Aorta (tissue), 5 donors: ENCODE measurements around the gene PLA2G5. TPM values are rescaled to one million over a fixed set of nuclear protein-coding genes. Genes with fewer than 3 reads are reported as not detected.

Experiments used
- ATAC-seq: fragments of 200-7000 bp; cut with Tn5 transposase; one replicate; pipeline ENCODE4 v1.9.1; 2022; ENCODE audit warnings: moderate library complexity; ENCODE audit not compliant: low FRiP score
- DNase-seq, 2 donors: peaks; one replicate each; pipeline ENCODE4 v3.0.0-alpha.2; 2020
- H3K27ac ChIP-seq, 2 donors: one replicate each; pipeline ENCODE4 v1.5.1; 2013; ENCODE audit warnings: low read length in 2 of 2, mild to moderate bottlenecking in 2 of 2, moderate library complexity in 2 of 2, control low read depth in 1 of 2, inconsistent platforms in 1 of 2, low read depth in 1 of 2
- H3K27me3 ChIP-seq, 2 donors: one replicate each; pipeline ENCODE4 v1.6.1; 2013; ENCODE audit warnings: control low read depth in 1 of 2, low read length in 1 of 2, mild to moderate bottlenecking in 1 of 2, moderate library complexity in 1 of 2; ENCODE audit not compliant: insufficient read depth in 2 of 2, control insufficient read depth in 1 of 2
- H3K36me3 ChIP-seq, 2 donors: one replicate each; pipeline ENCODE4 v1.6.1; 2013; ENCODE audit warnings: control low read depth in 1 of 2, low read length in 1 of 2, mild to moderate bottlenecking in 1 of 2; ENCODE audit not compliant: insufficient read depth in 2 of 2, control insufficient read depth in 1 of 2
- H3K4me1 ChIP-seq, 2 donors: one replicate each; pipeline ENCODE4 v1.6.1; 2013; ENCODE audit warnings: low read length in 2 of 2, control low read depth in 1 of 2, mild to moderate bottlenecking in 1 of 2, moderate library complexity in 1 of 2; ENCODE audit not compliant: insufficient read depth in 2 of 2, control insufficient read depth in 1 of 2
- H3K4me3 ChIP-seq, 2 donors: one replicate each; pipeline ENCODE4 v1.5.1; 2013; ENCODE audit warnings: low read length in 2 of 2, control low read depth in 1 of 2, mild to moderate bottlenecking in 1 of 2
- H3K9me3 ChIP-seq: one replicate; pipeline ENCODE4 v1.6.1; 2013; ENCODE audit warnings: mild to moderate bottlenecking, low read length; ENCODE audit not compliant: control insufficient read depth
- WGBS, 2 donors: extraction: QIAGEN DNeasy Blood & Tissue Kit; methylation state at CpG; one replicate each; pipeline ENCODE4 v1.1.7; 2013; 5-methylcytosine and 5-hydroxymethylcytosine counted together
- intact Hi-C, 2 donors: fragments of 100-400 bp; cut with DNase I; formaldehyde crosslinking; loops; one replicate each; pipeline versions ENCODE4 v1.14.2 to v1.15.0; 2022
- polyA plus RNA-seq, 2 donors: library from polyadenylated mRNA; stranded (reverse); fragments of 200-250 nt; gene quantifications; one replicate each; pipeline ENCODE4 v1.2.3, GENCODE V29; 2013
- total RNA-seq, 2 donors: library from RNA; stranded (reverse); fragmentation: NEBNext Ultra II Directional; extraction: Animal tissue kit (Norgen Biotek cat#: 25700); gene quantifications; one replicate each; pipeline ENCODE4 v1.2.1, GENCODE V29; 2021
- donor health status: healthy with polysubstance abuse.
- donor health status: Bipolar disorder and iron deficiency.
- donor health status: DM: no; HTN: no; CAD: no.
- donor health status: DM: no; HTN: no; CAD: no.
- donor health status: DM: yes; HTN: yes; CAD: no.

PLA2G5 gene
- total and polyA plus RNA-seq, 4 donors = 4.0 to 13.7 (median 8.5) TPM

DNA sequence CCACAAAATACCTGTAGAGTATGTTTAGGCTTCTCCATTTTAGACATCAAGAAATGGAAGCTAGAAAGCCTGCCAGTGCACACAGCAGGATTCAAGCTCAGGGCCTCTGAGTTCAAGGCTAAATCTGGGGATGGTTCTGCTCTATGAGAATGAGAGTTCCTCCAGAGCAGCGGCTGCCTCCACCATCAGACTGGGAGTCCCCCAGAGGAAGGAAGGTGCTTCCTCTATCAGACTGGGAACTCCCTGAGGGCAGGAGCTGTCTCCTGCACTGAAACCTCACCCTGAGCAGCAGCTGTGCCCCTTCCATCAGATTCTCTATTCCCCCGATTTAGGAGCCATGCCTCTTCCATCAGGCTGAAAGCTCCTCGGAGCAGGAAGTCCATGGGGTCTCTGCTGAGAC lies 20.1 kb downstream of the PLA2G5 start:
- 89 to 91% methylated on average over 3 of the region's 3 CpGs for WGBS, 2 donors
- Histone ChIP-seq H3K36me3 (peaks cover 0 to 4% of the 10 kb centered on the region in 2 donors), H3K27ac (no peak overlapping the region), H3K4me1 (no peaks in the 10 kb centered on the region), H3K27me3 (no peaks in the 10 kb centered on the region), H3K9me3 (no peaks in the 10 kb centered on the region), H3K4me3 (no peak overlapping the region)
- ATAC-seq (no peak), DNase-seq (peak in 1 of 2 donors; percentile 51)
- intact Hi-C loops = no loop called here

DNA sequence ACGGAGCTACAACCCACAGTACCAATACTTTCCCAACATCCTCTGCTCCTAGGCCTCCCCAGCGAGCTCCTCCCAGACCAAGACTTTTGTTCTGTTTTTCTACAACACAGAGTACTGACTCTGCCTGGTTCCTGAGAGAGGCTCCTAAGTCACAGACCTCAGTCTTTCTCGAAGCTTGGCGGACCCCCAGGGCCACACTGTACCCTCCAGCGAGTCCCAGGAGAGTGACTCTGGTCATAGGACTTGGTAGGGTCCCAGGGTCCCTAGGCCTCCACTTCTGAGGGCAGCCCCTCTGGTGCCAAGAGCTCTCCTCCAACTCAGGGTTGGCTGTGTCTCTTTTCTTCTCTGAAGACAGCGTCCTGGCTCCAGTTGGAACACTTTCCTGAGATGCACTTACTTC lies 20.6 kb downstream of the PLA2G5 start:
- H3K9me3 ChIP-seq = no peaks in the 10 kb centered on the region
- no peaks in the 10 kb centered on the region for H3K4me1 ChIP-seq
- H3K27me3 ChIP-seq = no peaks in the 10 kb centered on the region
- intact Hi-C loops = no loop called here
- ATAC-seq = peak; percentile 39
- H3K4me3 ChIP-seq = no peak overlapping the region
- WGBS, 2 donors = 83 to 87% methylated on average over 6 of the region's 6 CpGs
- H3K36me3 ChIP-seq = peaks cover 0 to 4% of the 10 kb centered on the region in 2 donors
- H3K27ac ChIP-seq = no peak overlapping the region
- peak in 1 of 2 donors; percentile 21 for DNase-seq

DNA sequence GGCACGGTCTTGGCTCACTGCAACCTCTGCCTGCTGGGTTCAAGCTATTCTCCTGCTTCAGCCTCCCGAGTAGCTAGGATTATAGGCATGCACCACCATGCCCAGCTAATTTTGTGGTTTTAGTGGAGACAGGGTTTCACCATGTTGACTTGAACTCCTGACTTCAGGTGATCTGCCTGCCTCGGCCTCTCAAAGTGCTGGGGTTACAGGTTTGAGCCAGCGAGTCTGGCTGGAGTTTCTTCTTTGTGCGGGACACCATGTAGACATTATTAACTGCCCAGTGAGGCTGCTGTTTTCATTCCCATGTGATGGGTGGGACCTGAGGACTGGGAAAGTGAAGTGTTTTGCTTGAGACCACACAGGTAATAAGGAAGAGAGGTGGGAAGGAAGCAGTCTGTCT lies 23.3 kb downstream of the PLA2G5 start:
- intact Hi-C loops = no loop called here
- peaks cover 0 to 2% of the 10 kb centered on the region in 2 donors for H3K36me3 ChIP-seq
- no peak overlapping the region for H3K27ac ChIP-seq
- 89 to 91% methylated on average over 5 of the region's 5 CpGs for WGBS, 2 donors
- H3K4me1 ChIP-seq = no peaks in the 10 kb centered on the region
- peaks cover 7% of the 10 kb centered on the region for H3K9me3 ChIP-seq
- ATAC-seq (no peak), DNase-seq (peak in 1 of 2 donors; percentile 64)
- H3K4me3 ChIP-seq = no peak overlapping the region
- H3K27me3 ChIP-seq = no peaks in the 10 kb centered on the region

DNA sequence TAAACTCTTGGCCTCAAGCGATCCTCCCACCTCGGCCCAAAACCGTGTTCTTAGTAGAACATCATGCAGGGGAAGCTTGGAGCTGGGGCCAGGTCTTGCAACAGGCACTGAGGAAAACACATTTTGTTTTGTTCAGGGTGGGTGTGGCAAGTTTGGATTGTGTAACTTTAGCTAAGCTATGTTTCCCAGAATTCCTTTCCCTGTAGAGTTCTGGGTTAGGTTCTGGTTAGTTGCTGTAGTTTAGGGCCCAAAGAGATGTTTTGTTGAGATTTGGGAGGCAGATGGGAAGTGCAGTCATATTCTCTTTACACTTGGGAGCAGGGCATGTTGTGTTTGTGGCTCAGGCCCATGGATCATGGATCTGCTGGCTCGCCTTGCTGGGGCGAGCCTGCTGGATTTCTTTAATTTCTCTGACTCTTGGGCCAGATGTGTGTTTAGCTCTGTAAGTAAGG lies 24.0 kb downstream of the PLA2G5 start:
- H3K27me3 ChIP-seq = no peaks in the 10 kb centered on the region
- H3K4me3 ChIP-seq = no peak overlapping the region
- DNase-seq (peak; percentile 71 to 78), ATAC-seq (peak; percentile 84)
- peaks cover 7% of the 10 kb centered on the region for H3K9me3 ChIP-seq
- no peak overlapping the region for H3K27ac ChIP-seq
- no peaks in the 10 kb centered on the region for H3K4me1 ChIP-seq
- WGBS, 2 donors = 78 to 81% methylated on average over 5 of the region's 5 CpGs
- peaks cover 0 to 2% of the 10 kb centered on the region in 2 donors for H3K36me3 ChIP-seq
- intact Hi-C loops = no loop called here

DNA sequence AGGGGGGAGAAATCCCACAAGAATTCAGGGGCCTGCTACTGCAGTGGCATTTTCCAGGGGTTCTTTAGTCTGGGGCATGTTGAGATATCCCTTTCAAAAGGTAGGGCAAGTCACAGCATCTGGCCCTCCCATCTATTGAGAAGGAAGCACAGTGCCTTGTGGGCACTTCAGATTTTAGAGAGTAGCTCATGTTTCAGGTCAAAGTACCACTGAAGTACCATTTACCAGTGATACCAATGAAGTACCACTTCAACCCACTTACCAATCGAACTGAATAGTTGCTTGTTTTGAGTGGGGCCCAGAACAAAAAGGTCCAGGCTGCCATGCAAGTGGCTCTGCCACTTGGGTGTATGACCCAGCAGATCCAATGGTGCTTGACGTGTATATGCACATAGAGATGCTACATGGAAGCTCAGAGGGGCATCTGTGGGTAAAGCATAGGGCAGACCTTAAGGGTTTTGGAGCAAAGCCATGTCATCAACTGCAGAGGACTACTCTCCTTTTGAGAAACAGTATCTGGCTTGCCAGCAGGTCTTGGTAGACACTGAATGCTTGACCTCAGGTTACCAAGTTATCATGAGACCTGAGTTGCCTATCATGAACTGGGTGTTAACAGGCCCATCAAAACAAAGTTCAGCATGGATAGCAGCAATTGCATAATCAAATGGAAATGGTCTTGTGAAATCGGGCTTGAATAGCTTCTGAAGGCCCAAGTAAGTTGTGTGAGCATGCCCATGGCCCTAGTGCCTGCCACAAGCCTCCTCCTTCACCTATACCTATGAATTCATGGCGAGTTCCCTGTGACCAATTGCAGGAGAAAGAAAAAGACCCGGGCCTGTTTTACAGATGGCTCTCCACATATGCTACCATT lies 25.8 kb downstream of the PLA2G5 start:
- H3K4me1 ChIP-seq = no peaks in the 10 kb centered on the region
- no peaks in the 10 kb centered on the region for H3K36me3 ChIP-seq
- DNase-seq (peak in 1 of 2 donors; percentile 7), ATAC-seq (no peak)
- intact Hi-C loops = no loop called here
- peaks cover 7% of the 10 kb centered on the region for H3K9me3 ChIP-seq
- no peaks in the 10 kb centered on the region for H3K27me3 ChIP-seq
- WGBS, 2 donors = 79 to 83% methylated on average over 5 of the region's 5 CpGs
- no peak overlapping the region for H3K4me3 ChIP-seq
- H3K27ac ChIP-seq = no peak overlapping the region

DNA sequence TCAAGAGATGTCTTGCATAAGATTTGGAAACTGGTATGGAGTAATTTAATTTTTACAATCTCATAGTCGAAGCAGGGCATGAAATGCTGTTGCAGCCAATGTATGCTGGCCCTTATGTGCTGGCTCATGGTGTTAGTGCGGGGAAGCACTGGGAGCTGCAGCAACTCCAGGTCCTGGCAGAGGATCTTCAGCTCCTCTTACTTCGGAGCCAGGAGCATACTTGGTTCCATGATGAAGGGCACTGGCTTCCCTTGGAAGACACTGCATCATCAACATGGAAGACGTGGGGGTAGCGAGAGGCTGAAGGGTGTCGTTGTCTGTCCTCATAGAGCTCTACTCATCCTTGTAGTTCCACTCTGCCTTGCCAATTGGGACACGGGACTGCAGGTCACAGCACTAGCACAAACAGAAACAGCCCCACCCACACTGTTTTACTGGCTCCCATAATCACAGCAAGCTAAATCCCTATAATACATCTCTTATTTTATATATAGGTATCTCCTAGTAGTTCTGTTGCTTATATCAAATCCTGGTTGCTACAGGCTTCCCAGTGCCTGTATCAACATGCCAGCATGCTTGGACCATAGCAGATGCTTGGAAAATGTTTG lies 26.9 kb downstream of the PLA2G5 start:
- no peaks in the 10 kb centered on the region for H3K4me1 ChIP-seq
- H3K4me3 ChIP-seq = no peak overlapping the region
- H3K27ac ChIP-seq = no peak overlapping the region
- peaks cover 7% of the 10 kb centered on the region for H3K9me3 ChIP-seq
- DNase-seq (peak in 1 of 2 donors; percentile 30), ATAC-seq (no peak)
- no peaks in the 10 kb centered on the region for H3K27me3 ChIP-seq
- 86 to 90% methylated on average over 7 of the region's 7 CpGs for WGBS, 2 donors
- intact Hi-C loops = no loop called here
- no peaks in the 10 kb centered on the region for H3K36me3 ChIP-seq

DNA sequence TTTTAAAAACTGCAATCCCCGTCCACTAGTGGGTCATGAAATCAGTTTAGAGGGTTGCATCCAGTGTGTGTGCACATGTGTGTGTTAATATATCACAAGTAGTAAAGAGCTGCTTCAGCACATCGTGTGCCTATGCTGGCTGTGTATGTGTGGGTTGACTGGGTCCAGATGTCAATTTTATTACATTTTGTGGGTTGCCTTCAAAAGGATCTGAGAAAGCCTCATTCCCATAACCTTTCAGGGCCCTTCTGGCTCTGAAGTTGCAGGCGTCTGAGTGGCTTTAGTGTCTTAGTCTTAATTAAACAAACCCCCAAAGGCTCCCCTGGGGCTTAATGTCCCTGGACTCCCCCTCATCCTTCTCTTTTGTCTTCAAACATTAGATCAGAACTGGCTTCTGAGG lies 29.5 kb downstream of the PLA2G5 start:
- intact Hi-C loops = no loop called here
- ATAC-seq = no peak
- WGBS, 2 donors = 59 to 68% methylated on average over 3 of the region's 3 CpGs

DNA sequence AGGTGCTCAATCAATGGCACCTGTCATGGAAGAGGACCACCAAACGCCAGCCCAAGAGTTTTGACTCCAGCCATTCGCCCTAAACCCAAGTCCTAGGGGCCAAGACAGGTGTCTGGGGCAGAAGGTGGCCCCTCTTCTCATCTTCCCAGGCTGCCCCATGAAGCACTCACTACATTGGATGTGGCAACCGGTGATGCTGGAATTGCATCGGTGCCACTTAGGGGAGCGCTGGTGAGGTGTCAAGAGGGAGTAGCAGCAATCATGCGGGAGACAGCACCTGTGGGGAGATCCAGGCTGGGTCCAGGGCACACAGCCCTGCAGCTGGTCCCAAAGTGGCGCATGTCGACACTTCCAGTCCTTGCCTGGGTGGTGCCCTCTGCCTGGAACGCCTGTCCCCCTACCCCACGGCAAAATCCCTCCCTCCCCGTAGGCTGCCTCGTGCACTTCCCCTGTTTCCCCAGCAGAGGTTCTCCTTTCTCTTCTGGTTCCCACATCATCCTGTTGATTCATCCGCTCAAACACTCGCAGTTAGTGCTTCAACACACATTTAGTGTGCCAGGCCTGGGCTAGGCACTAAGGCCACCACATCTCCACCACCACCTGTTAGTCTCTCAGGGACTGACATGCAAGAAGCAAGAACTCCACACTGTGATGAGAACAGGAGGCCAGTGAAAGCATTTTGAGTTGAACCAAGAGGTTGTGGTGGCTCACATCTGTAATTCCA lies 30.8 kb downstream of the PLA2G5 start:
- WGBS, 2 donors = 49 to 50% methylated on average over 13 to 14 of the region's 14 CpGs
- peaks cover 7% of the 10 kb centered on the region for H3K9me3 ChIP-seq
- DNase-seq = peak; percentile 56 to 72
- no peaks in the 10 kb centered on the region for H3K27me3 ChIP-seq
- no peaks in the 10 kb centered on the region for H3K4me1 ChIP-seq
- H3K4me3 ChIP-seq = no peak overlapping the region
- H3K36me3 ChIP-seq = no peaks in the 10 kb centered on the region
- peak; percentile 74 for ATAC-seq
- H3K27ac ChIP-seq = no peak overlapping the region
- intact Hi-C loops = no loop called here

More for the DNA sequence above, 29.5 kb downstream of the PLA2G5 start:
- Histone ChIP-seq H3K4me3 (no peak overlapping the region), H3K27ac (no peak overlapping the region), H3K9me3 (peaks cover 7% of the 10 kb centered on the region), H3K4me1 (no peaks in the 10 kb centered on the region), H3K36me3 (no peaks in the 10 kb centered on the region), H3K27me3 (no peaks in the 10 kb centered on the region)
- peak in 1 of 2 donors; percentile 13 for DNase-seq
